Measurements from ENCODE around the gene NMNAT2. TPM values are rescaled to one million over a fixed set of nuclear protein-coding genes. Genes with fewer than 3 reads are reported as not detected.

The NMNAT2 gene
- total and polyA plus RNA-seq, 2 of the 8 experiments (the other 6 are each of a cell fraction or from before 2014, with no cell fraction given): 6.5 to 20.9 TPM

GRCh38 chr1:183390561-183390960 is 27.6 kb downstream of the NMNAT2 start (continued):
- no peak for TF ChIP-seq SIN3A (conservative IDR thresholded peaks at IDR 0.05 in 1 of 2, IDR thresholded peaks at IDR 0.05 in 1 of 2; ENCODE audit: low read depth in 1 of 2, low read length in 2 of 2)
- no peak for TF ChIP-seq BACH1 (IDR thresholded peaks at IDR 0.05; ENCODE audit: low read length)
- no peak for TF ChIP-seq YY1 (IDR thresholded peaks at IDR 0.05; ENCODE audit: low read depth, low read length)
